ENCODE data around the gene RNF32.
"Not testable (repeated sequence)": the region's sequence is repeated elsewhere in the genome, so short reads cannot be mapped to it uniquely, and the experiment has no call there.

RNF32 gene

GRCh38 chr7:156616269-156617202 lies 24.0 kb upstream of the RNF32 start:
- Histone ChIP-seq H3K27me3 (ENCODE audit: low read depth, low read length) (peaks cover 49% of the 10 kb centered on the region), H4K20me1 (ENCODE audit: insufficient read depth, low read length) (no peaks in the 10 kb centered on the region), H3K27ac (ENCODE audit: low read length) (no peak overlapping the region), H3K79me2 (ENCODE audit: low read length) (no peaks in the 10 kb centered on the region), H3K9ac (ENCODE audit: low read length) (peak overlapping the region; percentile 60), H3K4me3 (ENCODE audit: low read length) (peak overlapping the region; percentile 83), H3K36me3 (replicated peaks; ENCODE audit: low read depth, low read length) (no peaks in the 10 kb centered on the region), H3K4me1 (ENCODE audit: low read length) (peaks cover 8% of the 10 kb centered on the region; the same call in 1 of the 2 replicates), H2AFZ (ENCODE audit: low read depth, low read length) (peak overlapping the region; percentile 89), H3K4me2 (ENCODE audit: low read length) (peak overlapping the region; percentile 99), H3K9me3 (ENCODE audit: insufficient read depth, low read length) (no peaks in the 10 kb centered on the region)
- TF ChIP-seq, protein P1, sequence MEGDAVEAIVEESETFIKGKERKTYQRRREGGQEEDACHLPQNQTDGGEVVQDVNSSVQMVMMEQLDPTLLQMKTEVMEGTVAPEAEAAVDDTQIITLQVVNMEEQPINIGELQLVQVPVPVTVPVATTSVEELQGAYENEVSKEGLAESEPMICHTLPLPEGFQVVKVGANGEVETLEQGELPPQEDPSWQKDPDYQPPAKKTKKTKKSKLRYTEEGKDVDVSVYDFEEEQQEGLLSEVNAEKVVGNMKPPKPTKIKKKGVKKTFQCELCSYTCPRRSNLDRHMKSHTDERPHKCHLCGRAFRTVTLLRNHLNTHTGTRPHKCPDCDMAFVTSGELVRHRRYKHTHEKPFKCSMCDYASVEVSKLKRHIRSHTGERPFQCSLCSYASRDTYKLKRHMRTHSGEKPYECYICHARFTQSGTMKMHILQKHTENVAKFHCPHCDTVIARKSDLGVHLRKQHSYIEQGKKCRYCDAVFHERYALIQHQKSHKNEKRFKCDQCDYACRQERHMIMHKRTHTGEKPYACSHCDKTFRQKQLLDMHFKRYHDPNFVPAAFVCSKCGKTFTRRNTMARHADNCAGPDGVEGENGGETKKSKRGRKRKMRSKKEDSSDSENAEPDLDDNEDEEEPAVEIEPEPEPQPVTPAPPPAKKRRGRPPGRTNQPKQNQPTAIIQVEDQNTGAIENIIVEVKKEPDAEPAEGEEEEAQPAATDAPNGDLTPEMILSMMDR (IDR thresholded peaks at IDR 0.05; ENCODE audit: low read depth, low read length): no peak
- TF ChIP-seq EZH2phosphoT487 (IDR thresholded peaks at IDR 0.05; ENCODE audit: low read depth): no peak

DNA sequence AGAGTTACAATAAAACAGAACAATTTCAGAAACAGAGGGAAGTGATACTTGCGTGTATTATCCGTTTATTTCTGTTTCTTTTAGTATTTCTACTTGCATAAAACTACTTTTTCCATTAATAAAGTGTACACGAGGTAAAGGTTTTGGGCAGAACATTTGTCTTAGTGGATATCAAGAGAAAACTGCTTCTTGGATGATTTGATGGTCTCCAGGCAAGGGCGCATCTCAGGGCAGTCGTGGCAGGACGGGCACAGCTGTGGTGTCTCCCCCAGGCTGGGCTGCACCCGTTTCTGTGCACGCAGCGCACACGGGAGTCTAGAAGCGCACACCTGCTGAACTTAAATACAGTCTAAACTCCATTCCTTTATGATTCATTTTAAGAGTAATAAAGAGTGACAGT lies 23.4 kb upstream of the RNF32 start:
- no peak for TF ChIP-seq EZH2phosphoT487 (IDR thresholded peaks at IDR 0.05; ENCODE audit: low read depth)
- TF ChIP-seq, protein P1 (IDR thresholded peaks at IDR 0.05; ENCODE audit: low read depth, low read length): no peak
- Histone ChIP-seq H3K9me3 (ENCODE audit: insufficient read depth, low read length) (no peaks in the 10 kb centered on the region), H4K20me1 (ENCODE audit: insufficient read depth, low read length) (no peaks in the 10 kb centered on the region), H3K27me3 (ENCODE audit: low read depth, low read length) (peaks cover 55% of the 10 kb centered on the region), H3K27ac (ENCODE audit: low read length) (no peak overlapping the region), H3K9ac (ENCODE audit: low read length) (peak overlapping the region; percentile 60; the same call in 1 of the 2 replicates), H3K4me3 (ENCODE audit: low read length) (peak overlapping the region; percentile 83), H3K4me2 (ENCODE audit: low read length) (peak overlapping the region; percentile 99), H2AFZ (ENCODE audit: low read depth, low read length) (peak overlapping the region; percentile 89), H3K79me2 (ENCODE audit: low read length) (no peaks in the 10 kb centered on the region), H3K4me1 (ENCODE audit: low read length) (peaks cover 8% of the 10 kb centered on the region; the same call in 1 of the 2 replicates), H3K36me3 (replicated peaks; ENCODE audit: low read depth, low read length) (no peaks in the 10 kb centered on the region)

GRCh38 chr7:156618078-156618779 lies 22.3 kb upstream of the RNF32 start:
- H3K4me2 ChIP-seq (ENCODE audit: low read length): no peak overlapping the region
- no peaks in the 10 kb centered on the region for H3K9me3 ChIP-seq (ENCODE audit: insufficient read depth, low read length)
- peaks cover 8% of the 10 kb centered on the region; the same call in 1 of the 2 replicates for H3K4me1 ChIP-seq (ENCODE audit: low read length)
- H4K20me1 ChIP-seq (ENCODE audit: insufficient read depth, low read length): no peaks in the 10 kb centered on the region
- H3K79me2 ChIP-seq (ENCODE audit: low read length): no peaks in the 10 kb centered on the region
- TF ChIP-seq, protein P1 (IDR thresholded peaks at IDR 0.05; ENCODE audit: low read depth, low read length): no peak
- no peak overlapping the region for H3K4me3 ChIP-seq (ENCODE audit: low read length)
- no peak overlapping the region for H3K27ac ChIP-seq (ENCODE audit: low read length)
- H3K27me3 ChIP-seq (ENCODE audit: low read depth, low read length): peaks cover 60% of the 10 kb centered on the region
- no peak overlapping the region for H3K9ac ChIP-seq (ENCODE audit: low read length)
- H2AFZ ChIP-seq (ENCODE audit: low read depth, low read length): no peak overlapping the region
- H3K36me3 ChIP-seq (replicated peaks; ENCODE audit: low read depth, low read length): no peaks in the 10 kb centered on the region

DNA sequence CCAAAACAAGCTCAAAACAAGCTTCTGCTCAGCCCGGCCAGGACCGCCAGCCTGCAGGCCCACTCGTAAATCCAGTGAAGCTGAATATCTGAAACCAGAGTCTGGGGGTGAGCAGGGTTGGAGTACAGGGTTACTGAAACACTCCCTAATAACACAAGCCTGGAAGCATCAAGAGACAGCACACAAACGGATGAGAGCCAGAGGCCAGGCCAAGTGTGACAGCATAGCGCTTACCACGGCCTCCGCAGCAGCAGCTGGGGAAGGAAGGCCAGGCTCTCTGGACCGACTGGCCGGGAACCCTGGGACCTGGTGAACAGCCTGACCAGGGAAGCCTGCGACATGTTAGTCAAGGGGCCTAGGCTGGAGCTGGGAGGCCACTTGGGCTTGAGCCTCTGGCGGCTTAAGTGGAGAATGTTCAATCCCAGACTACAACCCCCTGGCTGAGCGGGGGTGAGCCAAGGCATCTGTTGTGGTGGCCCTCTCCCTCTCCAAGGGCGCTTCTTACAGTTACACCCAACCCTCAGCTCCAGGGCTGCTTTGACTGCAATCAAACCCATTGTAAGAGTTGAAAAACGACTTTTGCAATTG lies 21.7 kb upstream of the RNF32 start:
- no peak overlapping the region for H3K4me3 ChIP-seq (ENCODE audit: low read length)
- peaks cover 60% of the 10 kb centered on the region for H3K27me3 ChIP-seq (ENCODE audit: low read depth, low read length)
- no peak overlapping the region for H2AFZ ChIP-seq (ENCODE audit: low read depth, low read length)
- TF ChIP-seq, protein P1 (IDR thresholded peaks at IDR 0.05; ENCODE audit: low read depth, low read length): no peak
- no peak for TF ChIP-seq EZH2phosphoT487 (IDR thresholded peaks at IDR 0.05; ENCODE audit: low read depth)
- no peak overlapping the region for H3K4me2 ChIP-seq (ENCODE audit: low read length)
- no peak overlapping the region for H3K9ac ChIP-seq (ENCODE audit: low read length)
- no peaks in the 10 kb centered on the region for H3K9me3 ChIP-seq (ENCODE audit: insufficient read depth, low read length)
- H3K4me1 ChIP-seq (ENCODE audit: low read length): peaks cover 8% of the 10 kb centered on the region; the same call in 1 of the 2 replicates
- H4K20me1 ChIP-seq (ENCODE audit: insufficient read depth, low read length): no peaks in the 10 kb centered on the region
- no peaks in the 10 kb centered on the region for H3K36me3 ChIP-seq (replicated peaks; ENCODE audit: low read depth, low read length)
- no peak overlapping the region for H3K27ac ChIP-seq (ENCODE audit: low read length)
- no peaks in the 10 kb centered on the region for H3K79me2 ChIP-seq (ENCODE audit: low read length)

DNA sequence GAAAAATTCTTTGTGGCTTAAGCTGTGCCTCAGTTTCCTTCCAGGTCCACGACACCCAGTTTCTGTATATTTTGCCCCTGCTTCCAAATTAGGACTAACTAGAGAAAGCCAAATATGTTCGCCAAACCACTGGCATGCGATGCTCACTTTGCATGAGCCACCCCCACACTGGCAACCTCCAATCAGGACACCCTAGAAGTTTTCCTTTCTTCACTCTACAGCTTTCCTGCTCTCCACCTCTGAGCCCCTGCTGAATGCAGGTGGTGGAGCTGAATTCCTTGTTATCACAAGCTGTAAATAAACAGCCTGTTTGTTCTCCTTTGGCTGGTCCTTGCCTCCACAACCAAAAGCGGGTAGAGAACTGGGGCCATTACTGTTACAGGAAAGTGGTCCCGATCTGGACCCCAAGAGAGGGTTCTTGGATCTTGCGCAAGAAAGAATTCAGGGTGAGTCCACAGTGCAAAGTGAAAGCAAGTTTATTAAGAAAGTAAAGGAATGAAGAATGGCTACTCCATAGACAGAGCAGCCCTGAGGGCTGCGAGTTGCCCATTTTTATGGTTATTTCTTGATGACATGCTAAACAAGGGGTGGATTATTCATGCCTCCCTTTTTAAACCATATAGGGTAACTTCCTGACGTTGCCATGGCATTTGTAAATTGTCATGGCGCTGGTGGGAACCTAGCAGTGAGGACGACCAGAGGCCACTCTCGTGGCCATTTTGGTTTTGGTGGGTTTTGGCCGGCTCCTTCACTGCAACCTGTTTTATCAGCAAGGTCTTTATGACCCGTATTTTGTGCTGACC lies 20.9 kb upstream of the RNF32 start:
- not testable (repeated sequence) for H3K4me1 ChIP-seq (ENCODE audit: low read length); H3K27ac ChIP-seq (ENCODE audit: low read length); H3K9ac ChIP-seq (ENCODE audit: low read length); H2AFZ ChIP-seq (ENCODE audit: low read depth, low read length); H3K4me2 ChIP-seq (ENCODE audit: low read length); H3K9me3 ChIP-seq (ENCODE audit: insufficient read depth, low read length); H3K4me3 ChIP-seq (ENCODE audit: low read length); H3K36me3 ChIP-seq (replicated peaks; ENCODE audit: low read depth, low read length); H4K20me1 ChIP-seq (ENCODE audit: insufficient read depth, low read length); H3K79me2 ChIP-seq (ENCODE audit: low read length)
- peaks cover 56% of the 10 kb centered on the region for H3K27me3 ChIP-seq (ENCODE audit: low read depth, low read length)
